Mesendoderm (in vitro differentiated cells): ENCODE results near the gene MEA1.

Experiments used
- DNase-seq: peaks from one replicate; pipeline ENCODE4 v3.0.0; 2013
- H2AK5ac ChIP-seq: 2 replicates; pipeline ENCODE4 v1.6.1; 2013; ENCODE audit warnings: low read length, inconsistent platforms
- H2BK120ac ChIP-seq: 2 replicates; pipeline ENCODE4 v1.6.1; 2013; ENCODE audit warnings: low read depth, mild to moderate bottlenecking, low read length, moderate library complexity, mixed read lengths
- H2BK15ac ChIP-seq: replicated peaks from 2 replicates; pipeline ENCODE4 v1.6.1; 2013; ENCODE audit warnings: low read depth, mild to moderate bottlenecking, moderate library complexity
- H2BK5ac ChIP-seq: 2 replicates; pipeline ENCODE4 v1.6.1; 2013; ENCODE audit warnings: low read length, inconsistent platforms
- H3K18ac ChIP-seq: 2 replicates; pipeline ENCODE4 v1.6.1; 2013; ENCODE audit warnings: mild to moderate bottlenecking, low read length, mixed read lengths
- H3K23ac ChIP-seq: one replicate; pipeline ENCODE4 v1.6.1; 2013; ENCODE audit warnings: low read length
- H3K27ac ChIP-seq: 2 replicates; pipeline ENCODE4 v1.5.1; 2013; ENCODE audit warnings: low read depth, mild to moderate bottlenecking, inconsistent platforms, low read length, moderate library complexity
- H3K27me3 ChIP-seq: 2 replicates; pipeline ENCODE4 v1.6.1; 2013; ENCODE audit warnings: low read length, control low read depth, mild to moderate bottlenecking, inconsistent platforms; ENCODE audit not compliant: insufficient read depth, poor library complexity
- H3K36me3 ChIP-seq: 2 replicates; pipeline ENCODE4 v1.6.1; 2013; ENCODE audit warnings: low read length, inconsistent platforms; ENCODE audit not compliant: control insufficient read depth, insufficient read depth
- H3K4ac ChIP-seq: one replicate; pipeline ENCODE4 v1.6.1; 2013; ENCODE audit warnings: low read depth, mild to moderate bottlenecking, low read length, moderate library complexity
- H3K4me1 ChIP-seq: 2 replicates; pipeline ENCODE4 v1.6.1; 2013; ENCODE audit warnings: low read depth, low read length, inconsistent platforms; ENCODE audit not compliant: control insufficient read depth
- H3K4me2 ChIP-seq: 2 replicates; pipeline ENCODE4 v1.6.1; 2013; ENCODE audit warnings: low read length
- H3K4me3 ChIP-seq: 2 replicates; pipeline ENCODE4 v1.5.1; 2013; ENCODE audit warnings: mild to moderate bottlenecking, low read length
- H3K56ac ChIP-seq: one replicate; pipeline ENCODE4 v1.6.1; 2013; ENCODE audit warnings: low read length
- H3K79me1 ChIP-seq: 2 replicates; pipeline ENCODE4 v1.6.1; 2013; ENCODE audit warnings: low read length, inconsistent platforms
- H3K79me2 ChIP-seq: 2 replicates; pipeline ENCODE4 v1.6.1; 2013; ENCODE audit warnings: mild to moderate bottlenecking, low read length; ENCODE audit not compliant: control insufficient read depth, insufficient read depth
- H3K9ac ChIP-seq: 2 replicates; pipeline ENCODE4 v1.6.1; 2013; ENCODE audit warnings: low read length, inconsistent platforms
- H4K5ac ChIP-seq: one replicate; pipeline ENCODE4 v1.6.1; 2013; ENCODE audit warnings: low read length
- H4K8ac ChIP-seq: one replicate; pipeline ENCODE4 v1.6.1; 2013; ENCODE audit warnings: low read depth, mild to moderate bottlenecking, control low read depth, low read length, moderate library complexity
- WGBS: extraction: QIAGEN DNeasy Blood & Tissue Kit; methylation state at CpG from one replicate; pipeline ENCODE4 v1.1.7; 2013; ENCODE audit warnings: low lambda C conversion rate, missing lambda C conversion rate; ENCODE audit not compliant: insufficient coverage; ENCODE audit errors: extremely low coverage; 5-methylcytosine and 5-hydroxymethylcytosine counted together

Gene MEA1

GRCh38 chr6:43052842-43053544, 39.2 kb upstream of the MEA1 start:
- H3K18ac ChIP-seq, result peak overlapping the region; percentile 54
- peak overlapping the region; percentile 98 for H3K9ac ChIP-seq
- peak overlapping the region; percentile 73 for H3K4me3 ChIP-seq
- H4K8ac ChIP-seq, result no peak overlapping the region
- H2BK5ac ChIP-seq, result peak overlapping the region; percentile 90
- peaks cover 2% of the 10 kb centered on the region for H3K36me3 ChIP-seq
- peak; percentile 54 for DNase-seq
- H3K23ac ChIP-seq, result peak overlapping the region; percentile 83
- peaks cover 14% of the 10 kb centered on the region for H3K79me1 ChIP-seq
- H2BK120ac ChIP-seq, result no peak overlapping the region
- H3K27ac ChIP-seq, result peak overlapping the region; percentile 81
- no peaks in the 10 kb centered on the region for H3K27me3 ChIP-seq
- no peak overlapping the region for H2BK15ac ChIP-seq
- H3K79me2 ChIP-seq, result peaks cover 5% of the 10 kb centered on the region
- H3K56ac ChIP-seq, result peak overlapping the region; percentile 94
- no CpG with 5 or more reads among the region's 22 CpGs for WGBS
- H4K5ac ChIP-seq, result no peak overlapping the region
- peak overlapping the region; percentile 68 for H2AK5ac ChIP-seq
- peaks cover 4% of the 10 kb centered on the region for H3K4me1 ChIP-seq
- peak overlapping the region; percentile 95 for H3K4ac ChIP-seq
- peak overlapping the region; percentile 89 for H3K4me2 ChIP-seq

GRCh38 chr6:43052225-43052841, 38.6 kb upstream of the MEA1 start:
- Histone ChIP-seq H2BK5ac (no peak overlapping the region), H2AK5ac (peak overlapping the region; percentile 11), H2BK120ac (no peak overlapping the region), H4K8ac (no peak overlapping the region), H3K23ac (peak overlapping the region; percentile 55), H3K4me3 (no peak overlapping the region), H3K27me3 (no peaks in the 10 kb centered on the region), H3K4ac (no peak overlapping the region), H3K9ac (peak overlapping the region; percentile 98), H2BK15ac (no peak overlapping the region), H4K5ac (no peak overlapping the region), H3K79me1 (peaks cover 12% of the 10 kb centered on the region), H3K36me3 (peaks cover 2% of the 10 kb centered on the region), H3K56ac (peak overlapping the region; percentile 94), H3K4me1 (peaks cover 4% of the 10 kb centered on the region), H3K79me2 (peaks cover 3% of the 10 kb centered on the region), H3K27ac (no peak overlapping the region), H3K18ac (no peak overlapping the region), H3K4me2 (no peak overlapping the region)
- WGBS, result no CpG with 5 or more reads among the region's 19 CpGs
- no peak for DNase-seq

- Histone ChIP-seq H3K27me3 (no peaks in the 10 kb centered on the region), H3K18ac (no peak overlapping the region), H4K8ac (no peak overlapping the region), H3K56ac (peak overlapping the region; percentile 27), H4K5ac (no peak overlapping the region), H3K79me1 (peaks cover 12% of the 10 kb centered on the region), H2AK5ac (no peak overlapping the region), H3K36me3 (peaks cover 3% of the 10 kb centered on the region), H3K23ac (no peak overlapping the region), H3K27ac (no peak overlapping the region), H2BK15ac (no peak overlapping the region), H3K4ac (no peak overlapping the region), H3K4me2 (no peak overlapping the region), H2BK5ac (no peak overlapping the region), H3K4me3 (no peak overlapping the region), H3K4me1 (peaks cover 4% of the 10 kb centered on the region), H3K9ac (peak overlapping the region; percentile 32), H3K79me2 (peaks cover 3% of the 10 kb centered on the region), H2BK120ac (no peak overlapping the region)
- no CpG with 5 or more reads among the region's 17 CpGs for WGBS
- DNase-seq, result no peak
These were observed 37.2 kb upstream of the MEA1 start for GRCh38 chr6:43050981-43051380.

GRCh38 chr6:43047998-43048397, 34.3 kb upstream of the MEA1 start:
- H3K27me3 ChIP-seq, result no peaks in the 10 kb centered on the region
- no peak overlapping the region for H3K9ac ChIP-seq
- no peak overlapping the region for H3K4ac ChIP-seq
- H3K36me3 ChIP-seq, result peaks cover 3% of the 10 kb centered on the region
- no peak overlapping the region for H2BK120ac ChIP-seq
- H3K18ac ChIP-seq, result no peak overlapping the region
- H2BK5ac ChIP-seq, result no peak overlapping the region
- no peak overlapping the region for H3K4me3 ChIP-seq
- peaks cover 3% of the 10 kb centered on the region for H3K79me2 ChIP-seq
- no peak overlapping the region for H3K56ac ChIP-seq
- H3K4me2 ChIP-seq, result no peak overlapping the region
- no peak overlapping the region for H3K23ac ChIP-seq
- H4K8ac ChIP-seq, result no peak overlapping the region
- no peak overlapping the region for H3K27ac ChIP-seq
- H2BK15ac ChIP-seq, result no peak overlapping the region
- H4K5ac ChIP-seq, result no peak overlapping the region
- no CpG with 5 or more reads among the region's 7 CpGs for WGBS
- peaks cover 11% of the 10 kb centered on the region for H3K79me1 ChIP-seq
- no peak overlapping the region for H2AK5ac ChIP-seq
- no peak for DNase-seq
- H3K4me1 ChIP-seq, result peaks cover 4% of the 10 kb centered on the region

GRCh38 chr6:43045371-43045930, 31.7 kb upstream of the MEA1 start:
- Histone ChIP-seq H3K4ac (no peak overlapping the region), H4K5ac (no peak overlapping the region), H3K4me3 (no peak overlapping the region), H3K36me3 (peaks cover 3% of the 10 kb centered on the region), H2BK120ac (no peak overlapping the region), H3K56ac (no peak overlapping the region), H4K8ac (no peak overlapping the region), H2BK15ac (no peak overlapping the region), H2BK5ac (no peak overlapping the region), H3K27me3 (no peaks in the 10 kb centered on the region), H3K9ac (no peak overlapping the region), H2AK5ac (no peak overlapping the region), H3K18ac (no peak overlapping the region), H3K23ac (no peak overlapping the region), H3K79me1 (no peaks in the 10 kb centered on the region), H3K4me1 (no peaks in the 10 kb centered on the region), H3K27ac (no peak overlapping the region), H3K4me2 (no peak overlapping the region), H3K79me2 (no peaks in the 10 kb centered on the region)
- no CpG with 5 or more reads among the region's 11 CpGs for WGBS
- DNase-seq, result no peak
